Neural cell (in vitro differentiated cells): ENCODE results near the gene CCDC74B. TPM values are rescaled to one million over a fixed set of nuclear protein-coding genes. Genes with fewer than 3 reads are reported as not detected.
"Not testable (repeated sequence)": the region's sequence is repeated elsewhere in the genome, so short reads cannot be mapped to it uniquely, and the experiment has no call there.

ENCODE experiments used
- H2AFZ ChIP-seq: fragments of 200-600, 300-800 bp; sonication (generic), shearing (Covaris generic); 2 replicates; pipeline ENCODE4 v1.6.0; 2014; ENCODE audit warnings: low read depth, mild to moderate bottlenecking, antibody characterized with exemption, low read length, moderate library complexity
- H3F3A ChIP-seq: fragments of 200-600 bp; shearing (Covaris generic); 2 replicates; pipeline ENCODE4 v1.6.1; 2016; ENCODE audit warnings: mild to moderate bottlenecking, moderate library complexity, mixed read lengths, antibody characterized with exemption, low read length; ENCODE audit not compliant: insufficient read depth, poor library complexity, severe bottlenecking
- H3K27ac ChIP-seq: fragments of 200-600, 300-800 bp; sonication (generic), shearing (Covaris generic); 2 replicates; pipeline ENCODE4 v1.5.1; 2014; ENCODE audit warnings: mild to moderate bottlenecking, low read length, moderate library complexity
- H3K27me3 ChIP-seq: fragments of 300-800, 200-600 bp; sonication (generic), shearing (Covaris generic); 2 replicates; pipeline ENCODE4 v1.6.0; 2014; ENCODE audit warnings: mild to moderate bottlenecking, low read depth, low read length, moderate library complexity; ENCODE audit not compliant: insufficient read depth
- H3K36me3 ChIP-seq: fragments of 300-800, 200-600 bp; sonication (generic), shearing (Covaris generic); 2 replicates; pipeline ENCODE4 v1.5.1; 2014; ENCODE audit warnings: mild to moderate bottlenecking, antibody characterized with exemption, low read length, moderate library complexity; ENCODE audit not compliant: insufficient read depth
- H3K4me2 ChIP-seq: fragments of 300-800, 200-600 bp; sonication (generic), shearing (Covaris generic); 2 replicates; pipeline ENCODE4 v1.6.0; 2014; ENCODE audit warnings: mild to moderate bottlenecking, low read length
- H3K4me3 ChIP-seq: fragments of 300-800, 200-600 bp; sonication (generic), shearing (Covaris generic); 2 replicates; pipeline ENCODE4 v1.5.1; 2014; ENCODE audit warnings: mild to moderate bottlenecking, low read length, moderate library complexity
- H3K79me2 ChIP-seq: fragments of 200-600 bp; shearing (Covaris generic); replicated peaks from 2 replicates; pipeline ENCODE4 v1.6.0; 2014; ENCODE audit warnings: mild to moderate bottlenecking, low read length, moderate library complexity; ENCODE audit not compliant: insufficient read depth
- H3K9ac ChIP-seq: fragments of 300-800, 200-600 bp; sonication (generic), shearing (Covaris generic); 2 replicates; pipeline ENCODE4 v1.6.1; 2016; ENCODE audit warnings: mild to moderate bottlenecking, low read length, mixed read lengths
- H3K9me2 ChIP-seq: fragments of 200-600 bp; shearing (Covaris generic); 2 replicates; pipeline ENCODE4 v1.6.1; 2016; ENCODE audit warnings: mild to moderate bottlenecking, low read length, mixed read lengths; ENCODE audit not compliant: insufficient read depth
- H3K9me3 ChIP-seq: fragments of 200-600, 300-800 bp; sonication (generic), shearing (Covaris generic); 2 replicates; pipeline ENCODE4 v1.6.1; 2016; ENCODE audit warnings: mild to moderate bottlenecking, mixed run types, low read length, moderate library complexity, mixed read lengths
- H4K20me1 ChIP-seq: fragments of 200-600 bp; shearing (Covaris generic); 2 replicates; pipeline ENCODE4 v1.6.1; 2016; ENCODE audit warnings: mild to moderate bottlenecking, mixed run types; ENCODE audit not compliant: insufficient read depth
- CTCF ChIP-seq: fragments of 450-650 bp; IDR thresholded peaks from 2 replicates; pipeline ENCODE4 v1.5.1; 2014; ENCODE audit warnings: antibody characterized with exemption, mild to moderate bottlenecking, moderate library complexity; ENCODE audit not compliant: poor library complexity, severe bottlenecking
- EZH2 ChIP-seq: fragments of 200-600, 300-800 bp; shearing (Covaris generic), sonication (generic); IDR thresholded peaks from 2 replicates; pipeline ENCODE4 v1.6.1; 2014; ENCODE audit warnings: antibody characterized with exemption, low read length, borderline replicate concordance, mild to moderate bottlenecking; ENCODE audit not compliant: insufficient read depth, poor library complexity, severe bottlenecking
- MXI1 ChIP-seq: fragments of 450-650 bp; conservative IDR thresholded peaks from 2 replicates; pipeline ENCODE4 v1.6.1; 2014; ENCODE audit warnings: antibody characterized with exemption, mild to moderate bottlenecking; ENCODE audit not compliant: poor library complexity, severe bottlenecking
- POLR2AphosphoS5 ChIP-seq: IDR thresholded peaks from 2 replicates; pipeline ENCODE4 v1.6.1; 2012
- TAF1 ChIP-seq: IDR thresholded peaks from 2 replicates; pipeline ENCODE4 v1.6.1; 2012; ENCODE audit warnings: low read depth
- polyA plus RNA-seq: library from polyadenylated mRNA; depleted of rRNA; stranded (reverse); fragments of >200 nt; gene quantifications from 2 replicates; pipeline ENCODE4 v1.2.3, GENCODE V29; 2014

The CCDC74B gene
- polyA plus RNA-seq, 1 donor from 2014 or later: 24.2 TPM

- H3K27me3 ChIP-seq, H4K20me1 ChIP-seq, H3K4me2 ChIP-seq, H3K79me2 ChIP-seq, H3K9me3 ChIP-seq, H3F3A ChIP-seq, H3K27ac ChIP-seq, H3K9ac ChIP-seq, H3K4me3 ChIP-seq, H3K9me2 ChIP-seq, H2AFZ ChIP-seq, H3K36me3 ChIP-seq: not testable (repeated sequence)
These were observed 12.4 kb upstream of the CCDC74B start for GRCh38 chr2:130157354-130157753.

- Histone ChIP-seq H3K79me2 (no peaks in the 10 kb centered on the region), H3F3A (no peaks in the 10 kb centered on the region), H3K4me2 (no peak overlapping the region), H3K36me3 (no peaks in the 10 kb centered on the region), H4K20me1 (no peaks in the 10 kb centered on the region), H3K9me2 (no peaks in the 10 kb centered on the region), H2AFZ (no peak overlapping the region), H3K9ac (no peak overlapping the region), H3K27ac (no peak overlapping the region), H3K4me3 (no peak overlapping the region), H3K27me3 (no peaks in the 10 kb centered on the region), H3K9me3 (no peaks in the 10 kb centered on the region)
- TF ChIP-seq TAF1 (no peak), CTCF (no peak)
These were observed 11.7 kb upstream of the CCDC74B start for GRCh38 chr2:130156624-130157004.

- H3K27ac ChIP-seq, H4K20me1 ChIP-seq, H3F3A ChIP-seq, H3K36me3 ChIP-seq, H2AFZ ChIP-seq, H3K9me2 ChIP-seq, H3K9me3 ChIP-seq, H3K4me3 ChIP-seq, H3K4me2 ChIP-seq, H3K9ac ChIP-seq, H3K79me2 ChIP-seq, H3K27me3 ChIP-seq: not testable (repeated sequence)
These were observed 11.2 kb upstream of the CCDC74B start for GRCh38 chr2:130155956-130156623.

- H3K9me3 ChIP-seq: no peaks in the 10 kb centered on the region
- H3K4me2 ChIP-seq: no peak overlapping the region
- H3K36me3 ChIP-seq: no peaks in the 10 kb centered on the region
- no peak overlapping the region for H2AFZ ChIP-seq
- no peaks in the 10 kb centered on the region for H4K20me1 ChIP-seq
- no peaks in the 10 kb centered on the region for H3F3A ChIP-seq
- no peaks in the 10 kb centered on the region for H3K9me2 ChIP-seq
- H3K27me3 ChIP-seq: no peaks in the 10 kb centered on the region
- TF ChIP-seq TAF1: no peak
- TF ChIP-seq MXI1: no peak
- no peak for TF ChIP-seq POLR2AphosphoS5
- no peak for TF ChIP-seq EZH2
- no peak overlapping the region for H3K27ac ChIP-seq
- H3K4me3 ChIP-seq: no peak overlapping the region
- H3K79me2 ChIP-seq: no peaks in the 10 kb centered on the region
- H3K9ac ChIP-seq: no peak overlapping the region
These were observed 10.2 kb upstream of the CCDC74B start for GRCh38 chr2:130154773-130155765.

GRCh38 chr2:130154423-130154770 is 9.5 kb upstream of the CCDC74B start:
- not testable (repeated sequence) for H3K4me2 ChIP-seq, H3F3A ChIP-seq, H3K9me2 ChIP-seq

GRCh38 chr2:130153721-130154422 is 9.0 kb upstream of the CCDC74B start:
- H3K9ac ChIP-seq, H3K9me3 ChIP-seq, H3F3A ChIP-seq, H3K27me3 ChIP-seq, H3K4me3 ChIP-seq, H2AFZ ChIP-seq, H3K27ac ChIP-seq, H3K9me2 ChIP-seq, H3K36me3 ChIP-seq, H3K4me2 ChIP-seq, H3K79me2 ChIP-seq, H4K20me1 ChIP-seq: not testable (repeated sequence)

More at GRCh38 chr2:130154423-130154770, 9.5 kb upstream of the CCDC74B start:
- H4K20me1 ChIP-seq, H3K36me3 ChIP-seq, H3K4me3 ChIP-seq, H3K79me2 ChIP-seq, H2AFZ ChIP-seq, H3K27ac ChIP-seq, H3K27me3 ChIP-seq, H3K9me3 ChIP-seq, H3K9ac ChIP-seq: not testable (repeated sequence)
